ENCODE results near the gene LATS2.
"Not testable (repeated sequence)": the region's sequence is repeated elsewhere in the genome, so short reads cannot be mapped to it uniquely, and the experiment has no call there.

Gene LATS2

GRCh38 chr13:20952838-20953237 lies 108.5 kb downstream of the LATS2 start:
- DNase-seq, result no peak

GRCh38 chr13:20948001-20948400 lies 113.4 kb downstream of the LATS2 start:
- DNase-seq, result not testable (repeated sequence)

GRCh38 chr13:20945952-20946383 lies 115.4 kb downstream of the LATS2 start:
- DNase-seq, result no peak

- DNase-seq, result no peak
Observed at GRCh38 chr13:20942938-20943559, 118.3 kb downstream of the LATS2 start.

- not testable (repeated sequence) for DNase-seq
Observed at GRCh38 chr13:20940511-20940910, 120.9 kb downstream of the LATS2 start.

- DNase-seq, result no peak
Observed at GRCh38 chr13:20940083-20940482, 121.3 kb downstream of the LATS2 start.

GRCh38 chr13:20939662-20940061 lies 121.7 kb downstream of the LATS2 start:
- no peak for DNase-seq

- DNase-seq, result no peak
Observed at GRCh38 chr13:20938302-20938701, 123.1 kb downstream of the LATS2 start.

GRCh38 chr13:20927596-20928257 lies 133.7 kb downstream of the LATS2 start:
- no peak for DNase-seq

GRCh38 chr13:20925395-20925790 lies 136.0 kb downstream of the LATS2 start:
- DNase-seq, result not testable (repeated sequence)

GRCh38 chr13:20924758-20925394 lies 136.5 kb downstream of the LATS2 start:
- DNase-seq, result peak; percentile 82

GRCh38 chr13:20923272-20923671 lies 138.1 kb downstream of the LATS2 start:
- DNase-seq, result no peak
